Measurements from ENCODE around the gene SERTAD3.
A peak's percentile ranks its signal among the peaks of the same experiment; 100 is the strongest.
"Not testable (repeated sequence)": the region's sequence is repeated elsewhere in the genome, so short reads cannot be mapped to it uniquely, and the experiment has no call there.

SERTAD3 gene

GRCh38 chr19:40424637-40425449, 19.3 kb downstream of the SERTAD3 start:
- no peak for DNase-seq

- DNase-seq = no peak
These were observed 20.2 kb downstream of the SERTAD3 start for GRCh38 chr19:40423938-40424337.

- no peak for DNase-seq
These were observed 21.2 kb downstream of the SERTAD3 start for GRCh38 chr19:40422748-40423566.

GRCh38 chr19:40421993-40422747, 22.0 kb downstream of the SERTAD3 start:
- DNase-seq = no peak

- DNase-seq = peak; percentile 67
These were observed 23.1 kb downstream of the SERTAD3 start for GRCh38 chr19:40420766-40421765.

GRCh38 chr19:40420451-40420765, 23.7 kb downstream of the SERTAD3 start:
- DNase-seq = no peak

- DNase-seq = no peak
These were observed 24.4 kb downstream of the SERTAD3 start for GRCh38 chr19:40419780-40420179.

GRCh38 chr19:40419066-40419612, 25.0 kb downstream of the SERTAD3 start:
- DNase-seq = no peak

GRCh38 chr19:40418040-40418439, 26.1 kb downstream of the SERTAD3 start:
- no peak for DNase-seq

- DNase-seq = no peak
These were observed 26.5 kb downstream of the SERTAD3 start for GRCh38 chr19:40417643-40417981.

- no peak for DNase-seq
These were observed 27.1 kb downstream of the SERTAD3 start for GRCh38 chr19:40416918-40417642.

GRCh38 chr19:40415768-40416167, 28.4 kb downstream of the SERTAD3 start:
- DNase-seq = no peak

GRCh38 chr19:40414542-40415535, 29.3 kb downstream of the SERTAD3 start:
- DNase-seq = no peak

GRCh38 chr19:40413291-40413845, 30.8 kb downstream of the SERTAD3 start, which contains the start of gene PRX:
Gene PRX, minus strand, starts transcription at chr19:40413378. Its CDS starts 5,446 bp downstream, at chr19:40407932.
- DNase-seq = no peak

GRCh38 chr19:40412866-40413265, 31.3 kb downstream of the SERTAD3 start:
- no peak for DNase-seq

GRCh38 chr19:40411958-40412499, 32.1 kb downstream of the SERTAD3 start:
- DNase-seq = no peak

- no peak for DNase-seq
These were observed 32.9 kb downstream of the SERTAD3 start for GRCh38 chr19:40411125-40411842.

GRCh38 chr19:40410030-40410389, 34.1 kb downstream of the SERTAD3 start:
- DNase-seq = no peak

- not testable (repeated sequence) for DNase-seq
These were observed 35.6 kb downstream of the SERTAD3 start for GRCh38 chr19:40408598-40408925.

Data from NCI-H526 treated with DMSO at 0.1 percent for 48 hours (cell line).